Endometrium (tissue), 2 donors: ENCODE results near the gene PLEKHM3.

Experiments
- FAIRE-seq: peaks from 2 replicates; lab custom pipeline; 2012; peaks lifted over from hg19 to GRCh38; lab: Jason Lieb, UNC
- donor health status: control.
- donor health status: control.

PLEKHM3 gene

GRCh38 chr2:207993151-207993763 lies 32.1 kb downstream of the PLEKHM3 start:
- no peak for FAIRE-seq

- FAIRE-seq: no peak
These were observed 33.4 kb downstream of the PLEKHM3 start for GRCh38 chr2:207991944-207992343.

GRCh38 chr2:207990784-207991183 lies 34.5 kb downstream of the PLEKHM3 start:
- no peak for FAIRE-seq

GRCh38 chr2:207988975-207989374 lies 36.4 kb downstream of the PLEKHM3 start:
- FAIRE-seq: no peak

GRCh38 chr2:207987025-207987716 lies 38.2 kb downstream of the PLEKHM3 start:
- FAIRE-seq: no peak

GRCh38 chr2:207984765-207985480 lies 40.4 kb downstream of the PLEKHM3 start:
- no peak for FAIRE-seq

GRCh38 chr2:207983641-207984042 lies 41.7 kb downstream of the PLEKHM3 start:
- no peak for FAIRE-seq

DNA sequence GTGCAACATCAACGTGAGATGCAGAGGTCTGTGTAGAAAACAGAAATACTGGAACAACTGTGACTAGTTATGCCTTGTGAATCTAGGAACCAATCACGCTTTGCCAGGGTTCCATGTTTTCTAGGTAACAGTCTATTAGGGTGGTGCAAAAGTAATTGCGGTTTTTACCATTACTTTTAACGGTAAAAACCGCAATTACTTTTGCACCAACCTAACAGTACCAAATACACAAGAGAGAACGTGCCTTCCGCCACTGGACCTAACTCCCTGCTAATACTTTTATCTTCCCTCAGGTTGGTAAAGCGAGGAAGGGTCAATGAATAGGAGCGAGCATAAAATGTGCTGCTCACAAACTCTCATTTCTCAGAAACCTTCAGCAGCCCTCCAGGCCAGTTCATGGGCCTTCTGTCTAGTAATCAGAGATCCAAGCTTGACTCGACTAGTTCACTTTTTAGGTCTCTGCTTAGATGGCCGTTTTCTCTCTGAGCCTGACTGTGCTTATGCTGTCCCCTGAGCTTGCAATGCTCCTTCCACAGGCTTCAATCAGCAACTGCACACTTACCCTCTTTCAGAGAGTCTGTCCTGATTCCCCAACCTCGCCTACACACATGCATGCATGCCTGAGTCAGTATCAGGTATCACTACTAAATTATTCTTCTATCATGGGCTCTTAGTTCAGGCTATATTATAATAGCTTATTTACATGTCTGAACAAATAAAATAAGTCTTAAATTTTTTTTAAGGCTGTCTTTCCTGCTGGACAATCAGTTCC lies 47.0 kb downstream of the PLEKHM3 start:
- FAIRE-seq: no peak

- FAIRE-seq: no peak
These were observed 49.4 kb downstream of the PLEKHM3 start for GRCh38 chr2:207975921-207976320.

DNA sequence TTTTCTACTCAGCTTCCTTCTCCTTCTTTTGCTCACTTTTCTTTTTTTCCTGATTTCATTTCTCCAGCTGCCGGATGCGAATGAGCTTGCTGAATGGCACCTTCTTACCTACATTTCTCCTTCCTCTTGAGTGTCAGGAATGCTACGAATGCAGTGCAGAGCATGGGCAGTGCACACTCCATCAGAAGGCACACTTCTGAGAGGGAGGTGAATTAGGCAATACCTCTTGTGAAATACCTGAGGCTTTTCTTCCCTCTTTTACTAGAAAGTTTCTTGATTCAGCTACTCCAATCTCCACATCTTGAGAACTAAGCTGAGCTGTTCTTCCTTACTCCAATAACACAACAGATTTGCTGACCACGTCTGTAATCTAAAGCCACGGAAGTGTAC lies 51.1 kb downstream of the PLEKHM3 start:
- no peak for FAIRE-seq

GRCh38 chr2:207970826-207971180 lies 54.5 kb downstream of the PLEKHM3 start:
- no peak for FAIRE-seq

DNA sequence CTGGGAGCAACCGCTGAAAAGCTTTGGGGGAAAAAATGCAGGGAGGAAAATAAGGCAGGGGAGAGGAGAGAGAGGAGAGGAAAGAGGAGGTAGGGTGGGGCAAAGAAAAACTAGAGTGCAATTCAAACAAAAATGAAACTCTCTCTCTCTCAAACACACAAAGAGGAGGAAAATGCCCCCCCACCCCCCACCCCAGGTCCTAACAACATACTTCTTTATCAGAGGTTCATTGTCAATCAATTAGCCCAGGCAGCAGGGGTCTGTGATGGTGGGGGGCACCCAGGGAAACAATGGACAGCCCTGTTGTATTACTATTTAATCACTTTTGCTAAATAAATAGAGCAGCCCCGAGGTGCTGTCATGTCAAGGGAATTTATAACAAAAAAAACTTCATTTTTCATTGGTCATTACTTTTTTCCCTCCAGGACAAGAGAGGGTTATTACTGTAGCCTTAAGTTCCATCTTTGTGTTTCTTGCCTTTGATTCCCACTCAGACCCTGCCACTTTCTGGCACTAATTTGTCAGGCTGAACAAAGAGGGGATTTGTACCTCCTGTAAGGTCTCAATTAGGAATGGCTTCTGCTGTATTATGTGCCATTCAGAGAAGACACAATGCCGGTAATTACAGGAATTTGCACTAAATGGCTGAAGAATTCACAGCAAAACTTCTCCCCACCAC lies 55.0 kb downstream of the PLEKHM3 start:
- no peak for FAIRE-seq

DNA sequence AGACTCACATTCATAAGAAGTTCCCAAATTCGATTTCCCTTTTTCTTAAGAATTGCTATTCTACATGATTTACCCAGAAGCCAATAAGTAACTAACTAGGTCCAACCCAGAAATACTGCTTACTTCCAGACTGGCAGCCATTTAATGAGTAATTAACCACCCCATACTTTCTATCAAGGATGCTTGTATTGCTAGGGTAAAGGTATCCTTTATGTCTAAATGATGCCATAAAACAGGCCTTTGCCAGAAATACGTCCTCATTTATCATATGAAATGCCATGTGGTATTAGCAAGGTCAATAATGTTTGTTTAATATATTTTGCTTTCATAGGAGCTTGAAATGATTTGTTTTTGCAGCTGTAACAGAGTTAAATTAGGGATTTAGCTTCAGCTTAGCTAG lies 56.1 kb downstream of the PLEKHM3 start:
- no peak for FAIRE-seq

DNA sequence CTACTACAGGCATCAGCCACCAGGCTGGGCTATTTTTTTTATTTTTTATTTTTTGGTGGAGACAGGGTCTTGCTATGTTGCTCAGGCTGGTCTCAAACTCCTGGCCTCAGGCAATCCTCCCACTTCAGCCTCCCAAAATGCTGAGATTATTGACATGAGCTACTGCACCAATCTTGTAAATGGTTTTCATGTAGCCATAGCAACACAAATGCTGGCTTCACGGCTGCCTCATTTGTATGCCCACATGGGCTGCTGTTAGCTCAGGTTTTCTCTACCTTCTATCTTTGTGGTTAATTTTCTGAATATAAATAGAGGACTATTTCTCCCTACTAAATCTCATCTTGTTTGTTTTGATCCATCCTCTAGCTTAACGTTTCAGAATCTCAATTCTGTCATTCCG lies 58.2 kb downstream of the PLEKHM3 start:
- FAIRE-seq: no peak

DNA sequence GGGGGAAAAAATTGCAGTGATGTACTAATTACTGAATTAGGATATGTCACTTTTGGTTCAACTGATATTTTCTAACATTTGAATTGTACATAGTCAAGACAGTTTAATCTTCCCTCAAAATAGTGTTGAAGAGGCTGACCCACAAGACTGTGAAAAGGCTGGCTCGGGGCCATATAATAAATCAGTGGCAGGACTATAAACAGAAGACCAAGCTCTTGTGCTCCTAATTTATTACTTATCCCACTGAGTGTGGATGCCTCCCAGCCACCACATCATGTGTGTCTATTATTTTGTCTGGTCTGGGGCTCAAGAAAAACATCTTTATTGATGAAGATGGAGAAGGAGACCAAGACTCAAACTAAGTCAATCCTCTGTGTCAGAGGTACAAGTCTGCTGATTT lies 64.4 kb downstream of the PLEKHM3 start:
- no peak for FAIRE-seq

DNA sequence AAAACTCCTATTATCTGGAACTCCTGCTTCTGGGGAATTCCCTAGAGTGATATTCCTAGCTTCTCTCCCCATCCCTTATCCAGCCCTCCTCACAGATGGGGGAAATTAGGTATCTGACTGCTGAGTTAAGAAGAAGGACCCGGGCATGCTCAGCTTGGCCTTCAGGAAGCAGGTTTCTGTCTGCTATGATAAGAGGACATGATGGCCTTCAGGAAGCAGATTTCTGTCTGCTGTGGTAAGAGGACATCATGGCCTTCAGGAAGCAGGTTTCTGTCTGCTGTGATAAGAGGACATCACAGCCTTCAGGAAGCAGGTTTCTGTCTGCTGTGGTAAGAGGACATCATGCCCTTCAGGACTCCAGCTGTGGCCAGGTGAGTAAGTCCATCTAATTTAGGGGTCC lies 65.2 kb downstream of the PLEKHM3 start:
- FAIRE-seq: no peak

- no peak for FAIRE-seq
These were observed 68.6 kb downstream of the PLEKHM3 start for GRCh38 chr2:207956771-207957170.

DNA sequence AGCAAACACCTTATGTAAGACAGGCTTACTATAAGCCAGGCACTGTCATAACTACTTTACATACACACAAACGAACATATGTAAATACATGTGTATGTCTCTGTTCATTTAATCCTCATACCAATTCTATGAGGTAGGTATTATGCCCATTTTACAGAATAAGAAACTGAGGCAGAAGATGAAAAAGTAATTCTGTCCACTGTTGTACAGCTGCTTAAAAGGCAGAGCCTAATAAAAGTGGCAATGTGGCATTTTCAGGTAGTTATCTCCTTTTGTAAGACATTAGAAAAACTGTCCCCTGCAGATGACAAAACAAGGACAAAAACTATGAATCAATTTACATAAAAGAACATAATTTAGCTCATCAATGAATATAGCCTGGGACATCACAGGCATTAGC lies 69.9 kb downstream of the PLEKHM3 start:
- FAIRE-seq: no peak

DNA sequence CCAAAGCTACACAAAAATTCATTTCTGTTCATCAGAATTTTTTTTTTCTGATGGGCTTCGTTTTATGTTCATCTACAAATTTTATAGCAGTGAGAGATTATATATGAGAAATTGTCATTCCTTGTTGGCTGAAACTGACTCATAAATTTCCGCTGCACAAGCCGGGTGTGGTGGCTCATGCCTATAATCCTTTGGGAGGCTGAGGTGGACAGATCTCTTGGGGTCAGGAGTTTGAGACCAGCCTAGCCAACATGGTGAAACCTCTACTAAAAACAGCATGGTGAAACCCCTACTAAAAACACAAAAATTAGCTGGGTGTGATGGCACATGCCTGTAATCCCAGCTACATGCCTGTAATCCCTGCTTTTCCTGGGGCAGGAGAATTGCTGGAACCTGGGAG lies 72.0 kb downstream of the PLEKHM3 start:
- no peak for FAIRE-seq

GRCh38 chr2:207952564-207953345 lies 72.6 kb downstream of the PLEKHM3 start:
- no peak for FAIRE-seq

DNA sequence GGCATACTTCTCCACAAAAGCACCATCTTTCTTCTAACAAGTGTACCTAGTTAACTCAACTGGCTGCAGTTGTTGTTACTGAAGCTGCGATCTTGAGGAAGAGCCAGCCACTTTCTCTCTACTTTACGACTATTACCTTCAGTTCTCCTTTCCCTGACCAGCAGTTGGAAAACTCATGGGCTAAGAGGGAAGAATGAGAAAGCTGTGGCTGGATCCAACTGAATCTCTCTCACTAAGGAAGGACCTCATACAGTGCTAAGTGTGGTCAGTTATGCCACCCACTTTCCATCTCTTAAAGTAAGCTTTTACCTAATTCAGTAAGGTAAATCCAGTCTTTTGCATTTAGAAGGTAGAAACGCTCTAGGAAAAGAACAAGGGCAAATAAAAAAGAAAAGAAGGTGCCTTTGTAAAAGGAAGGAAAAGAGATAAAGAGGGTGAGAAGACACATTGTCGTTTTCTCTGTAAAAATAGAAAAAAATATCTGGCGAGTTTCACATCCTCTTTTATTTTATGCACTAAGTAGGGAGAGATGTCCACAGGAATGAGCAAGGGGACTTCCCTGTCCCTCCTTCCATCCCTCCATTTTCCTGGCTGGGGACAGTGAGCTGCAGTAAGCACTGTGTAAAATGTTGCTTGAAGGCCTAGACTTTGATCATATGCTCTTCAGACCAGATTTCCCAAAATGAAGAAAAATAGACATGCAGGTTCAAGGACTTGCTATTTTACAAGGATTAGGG lies 73.4 kb downstream of the PLEKHM3 start:
- no peak for FAIRE-seq
